Fibroblast of the aortic adventitia (primary cell): ENCODE results near the gene MKKS. TPM values are rescaled to one million over a fixed set of nuclear protein-coding genes. Genes with fewer than 3 reads are reported as not detected.

Experiments used
- DNase-seq: peaks from one replicate; pipeline ENCODE4 v3.0.0-alpha.2; 2010; ENCODE audit warnings: low read depth
- H3K4me3 ChIP-seq: 2 replicates; pipeline ENCODE4 v1.5.1; 2011; ENCODE audit warnings: low read depth, mild to moderate bottlenecking, control low read depth, low read length, moderate library complexity
- total RNA-seq: library from RNA; depleted of rRNA; stranded (reverse); fragments of >200 nt; gene quantifications from 2 replicates; pipeline ENCODE4 v1.2.3, GENCODE V29; 2012; ENCODE audit warnings: low replicate concordance
- TF ChIP-seq, protein P1 (sequence below): IDR thresholded peaks from 2 replicates; pipeline ENCODE4 v1.5.1; 2011; ENCODE audit warnings: mild to moderate bottlenecking, low read length, control low read depth, inconsistent platforms; ENCODE audit not compliant: insufficient read depth

The MKKS gene
- total RNA-seq, 1 donor: 16.8 TPM

DNA sequence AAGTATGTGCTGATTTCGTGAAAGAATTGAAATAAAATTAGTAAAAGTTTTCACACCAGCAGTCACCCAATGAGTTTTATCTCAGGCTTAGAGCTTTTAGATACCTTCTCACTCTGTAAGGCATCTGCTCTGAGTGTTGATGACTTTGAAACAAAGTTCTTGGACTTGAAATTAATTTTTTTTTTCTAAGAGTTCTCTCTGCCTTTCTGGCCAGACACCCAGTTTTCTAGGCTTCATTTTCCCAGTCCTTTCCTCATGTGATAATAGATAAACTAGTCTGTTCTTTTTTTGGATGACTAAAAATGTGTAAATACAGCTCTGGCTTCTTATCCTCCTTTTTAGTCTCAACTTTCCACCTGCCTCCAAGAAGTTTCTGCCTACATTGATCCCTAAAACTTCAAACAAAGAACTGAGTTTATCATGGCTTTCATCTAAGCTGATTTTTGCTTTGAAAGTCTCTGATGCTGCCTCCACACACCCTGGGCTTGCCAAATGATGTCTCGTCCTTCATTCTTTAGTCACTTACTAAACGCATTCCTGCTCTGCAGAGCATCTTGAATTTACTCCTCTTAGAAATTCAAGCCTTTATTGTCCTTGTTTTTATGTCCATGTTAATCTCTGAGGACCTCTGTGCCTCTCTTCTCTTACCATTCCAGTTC is 33.8 kb upstream of the MKKS start:
- peak; percentile 36 for DNase-seq
- TF ChIP-seq, protein P1, sequence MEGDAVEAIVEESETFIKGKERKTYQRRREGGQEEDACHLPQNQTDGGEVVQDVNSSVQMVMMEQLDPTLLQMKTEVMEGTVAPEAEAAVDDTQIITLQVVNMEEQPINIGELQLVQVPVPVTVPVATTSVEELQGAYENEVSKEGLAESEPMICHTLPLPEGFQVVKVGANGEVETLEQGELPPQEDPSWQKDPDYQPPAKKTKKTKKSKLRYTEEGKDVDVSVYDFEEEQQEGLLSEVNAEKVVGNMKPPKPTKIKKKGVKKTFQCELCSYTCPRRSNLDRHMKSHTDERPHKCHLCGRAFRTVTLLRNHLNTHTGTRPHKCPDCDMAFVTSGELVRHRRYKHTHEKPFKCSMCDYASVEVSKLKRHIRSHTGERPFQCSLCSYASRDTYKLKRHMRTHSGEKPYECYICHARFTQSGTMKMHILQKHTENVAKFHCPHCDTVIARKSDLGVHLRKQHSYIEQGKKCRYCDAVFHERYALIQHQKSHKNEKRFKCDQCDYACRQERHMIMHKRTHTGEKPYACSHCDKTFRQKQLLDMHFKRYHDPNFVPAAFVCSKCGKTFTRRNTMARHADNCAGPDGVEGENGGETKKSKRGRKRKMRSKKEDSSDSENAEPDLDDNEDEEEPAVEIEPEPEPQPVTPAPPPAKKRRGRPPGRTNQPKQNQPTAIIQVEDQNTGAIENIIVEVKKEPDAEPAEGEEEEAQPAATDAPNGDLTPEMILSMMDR: no peak
- H3K4me3 ChIP-seq: no peak overlapping the region

DNA sequence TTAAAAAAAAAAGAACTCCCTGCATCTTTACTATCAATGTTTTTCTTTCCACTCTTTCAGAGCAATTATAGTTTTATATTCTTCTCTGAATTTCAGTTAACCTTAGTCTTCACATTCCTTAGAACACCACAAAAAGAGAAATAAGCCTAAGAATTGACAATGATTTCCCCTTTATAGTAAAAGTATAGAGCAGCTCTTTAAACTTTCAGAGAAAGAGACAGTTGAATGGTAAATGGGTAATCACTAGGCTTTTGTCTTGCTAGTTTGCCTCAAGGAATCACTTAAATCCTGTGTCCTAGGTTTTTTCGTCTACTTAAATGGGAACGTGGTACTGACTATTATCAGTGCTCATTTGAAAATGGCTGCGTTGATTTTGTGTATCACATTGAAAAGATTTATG is 32.8 kb upstream of the MKKS start:
- no peak overlapping the region for H3K4me3 ChIP-seq
- no peak for DNase-seq

DNA sequence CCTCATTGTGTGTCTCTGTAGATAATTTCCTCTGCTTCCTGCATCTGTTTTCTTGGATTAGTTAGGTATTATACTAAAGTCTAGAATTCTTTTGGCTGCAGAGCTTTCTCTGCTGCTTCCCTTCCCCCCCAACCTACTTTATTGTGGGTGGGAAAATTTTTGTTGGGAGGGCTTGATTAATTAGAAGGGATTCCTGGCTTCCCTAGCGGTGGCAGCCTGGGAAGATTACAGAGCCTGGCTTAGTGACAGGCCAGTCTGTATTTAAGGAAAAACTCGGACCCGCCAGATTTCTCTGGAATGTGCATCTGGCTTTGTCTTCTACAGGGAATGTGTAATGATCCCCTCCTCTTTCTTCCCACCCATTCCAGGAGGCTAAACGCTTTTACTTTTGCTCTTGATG is 32.3 kb upstream of the MKKS start:
- DNase-seq: peak; percentile 76
- TF ChIP-seq, protein P1: no peak
- H3K4me3 ChIP-seq: no peak overlapping the region

More for the DNA sequence above, 32.8 kb upstream of the MKKS start:
- TF ChIP-seq, protein P1: no peak

DNA sequence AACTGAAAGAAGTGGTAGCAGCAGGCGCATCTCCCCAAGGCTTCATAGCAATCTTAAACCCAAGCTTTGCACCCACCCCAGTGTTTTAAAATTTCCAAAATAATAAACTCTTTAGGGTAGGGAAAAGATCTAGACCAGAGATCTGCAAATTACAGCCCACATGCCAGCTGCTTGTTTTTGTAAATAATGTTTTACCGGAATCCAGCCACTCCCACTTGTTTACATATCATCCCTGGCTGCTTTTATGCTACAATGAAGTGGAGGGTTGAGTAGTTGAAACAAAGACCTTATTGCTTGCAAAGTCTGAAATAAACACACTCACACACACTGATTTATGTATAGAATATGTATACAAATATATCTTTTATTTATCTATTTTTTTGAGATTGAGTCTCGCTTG is 31.1 kb upstream of the MKKS start:
- TF ChIP-seq, protein P1: no peak
- H3K4me3 ChIP-seq: no peak overlapping the region
- DNase-seq: no peak

DNA sequence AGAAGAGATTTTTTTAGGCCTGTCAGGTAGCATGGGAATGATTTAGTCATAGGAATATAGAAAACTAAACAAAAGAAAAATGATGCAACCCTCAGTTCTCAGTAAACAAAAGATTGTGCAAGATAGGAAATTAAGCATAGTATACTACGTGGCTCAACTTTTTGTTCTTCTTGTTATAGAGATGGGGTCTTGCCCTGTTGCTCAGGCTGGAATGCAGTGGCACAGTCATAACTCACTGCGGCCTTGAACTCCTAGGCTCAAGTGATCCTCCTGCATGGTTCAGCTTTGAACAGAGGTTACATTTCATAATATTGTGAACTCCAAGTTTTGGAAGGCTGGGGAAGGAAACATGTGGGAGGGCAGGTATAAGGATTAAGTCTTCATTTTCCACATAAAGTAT is 29.6 kb upstream of the MKKS start:
- TF ChIP-seq, protein P1: no peak
- no peak for DNase-seq
- no peak overlapping the region for H3K4me3 ChIP-seq

DNA sequence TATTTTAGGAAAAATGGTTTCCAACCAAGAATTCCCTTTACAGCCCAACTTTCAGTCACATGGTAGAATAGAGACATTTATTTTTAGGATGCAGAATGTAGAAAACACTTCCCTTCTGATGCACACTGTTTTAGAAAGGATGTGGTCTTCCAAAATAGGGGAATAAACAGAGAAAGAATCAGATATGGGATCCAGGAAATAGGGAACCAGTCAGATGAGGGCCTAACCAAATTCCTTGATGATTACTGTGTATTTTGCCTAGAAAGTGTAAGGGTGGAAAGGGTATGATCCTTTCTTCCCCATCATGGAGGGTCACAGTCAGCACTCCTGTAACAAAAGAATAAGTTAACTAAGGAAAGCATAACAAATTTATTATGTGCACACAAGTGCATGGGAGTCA is 28.5 kb upstream of the MKKS start:
- no peak overlapping the region for H3K4me3 ChIP-seq
- DNase-seq: no peak
- TF ChIP-seq, protein P1: no peak

DNA sequence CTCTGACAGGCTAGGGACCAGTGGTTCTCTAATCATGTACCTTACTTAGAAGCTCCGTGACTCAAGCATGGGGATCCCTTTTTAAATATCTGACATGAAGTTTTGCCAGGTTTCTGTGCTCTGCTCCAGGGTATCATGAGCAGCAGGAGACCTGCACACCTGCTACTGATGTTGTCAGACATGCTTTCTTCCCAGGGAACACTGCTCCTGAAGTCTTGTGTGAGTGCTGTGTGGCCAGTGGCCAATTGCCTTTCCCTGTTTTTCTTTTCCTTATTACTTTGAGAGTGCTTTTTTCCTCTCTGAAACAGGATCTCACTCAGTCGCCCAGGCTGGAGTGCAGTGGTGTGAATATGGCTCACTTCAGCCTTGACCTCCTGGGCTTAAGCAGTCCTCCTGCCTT is 27.5 kb upstream of the MKKS start:
- no peak overlapping the region for H3K4me3 ChIP-seq
- TF ChIP-seq, protein P1: no peak
- no peak for DNase-seq
